Hair follicular keratinocyte (primary cell): ENCODE data around the gene DNAJA2. TPM values are rescaled to one million over a fixed set of nuclear protein-coding genes. Genes with fewer than 3 reads are reported as not detected.

ENCODE experiments used
- total RNA-seq: library from RNA; depleted of rRNA; stranded (reverse); fragments of >200 nt; gene quantifications from 2 replicates; pipeline ENCODE4 v1.2.3, GENCODE V29; 2015

Gene DNAJA2
- total RNA-seq: 57.7 and 59.9 TPM in 2 replicates

GRCh38 chr16:46973207-46973995 is at the start of gene DNAJA2:
Gene DNAJA2, minus strand, starts transcription at chr16:46973674. Its CDS starts 102 bp downstream, at chr16:46973572.

Other genes with a start within 250 kb of the DNAJA2 start
- gene MYLK3, start 225.3 kb downstream of the DNAJA2 start, total RNA-seq: 0.16 TPM in 1 of 2 replicates, not detected in the other
- 5.5 and 7.4 TPM in 2 replicates for gene C16orf87, start 142.5 kb downstream of the DNAJA2 start, total RNA-seq
- gene GPT2, start 89.3 kb downstream of the DNAJA2 start, total RNA-seq: 47.4 and 48.8 TPM in 2 replicates
- gene NETO2, start 170.3 kb upstream of the DNAJA2 start, total RNA-seq: 20.8 and 30.7 TPM in 2 replicates